ENCODE results near the gene SMYD3.

GRCh38 chr1:246434335-246434734 lies 72.7 kb downstream of the SMYD3 start:
- TF ChIP-seq, protein P1, sequence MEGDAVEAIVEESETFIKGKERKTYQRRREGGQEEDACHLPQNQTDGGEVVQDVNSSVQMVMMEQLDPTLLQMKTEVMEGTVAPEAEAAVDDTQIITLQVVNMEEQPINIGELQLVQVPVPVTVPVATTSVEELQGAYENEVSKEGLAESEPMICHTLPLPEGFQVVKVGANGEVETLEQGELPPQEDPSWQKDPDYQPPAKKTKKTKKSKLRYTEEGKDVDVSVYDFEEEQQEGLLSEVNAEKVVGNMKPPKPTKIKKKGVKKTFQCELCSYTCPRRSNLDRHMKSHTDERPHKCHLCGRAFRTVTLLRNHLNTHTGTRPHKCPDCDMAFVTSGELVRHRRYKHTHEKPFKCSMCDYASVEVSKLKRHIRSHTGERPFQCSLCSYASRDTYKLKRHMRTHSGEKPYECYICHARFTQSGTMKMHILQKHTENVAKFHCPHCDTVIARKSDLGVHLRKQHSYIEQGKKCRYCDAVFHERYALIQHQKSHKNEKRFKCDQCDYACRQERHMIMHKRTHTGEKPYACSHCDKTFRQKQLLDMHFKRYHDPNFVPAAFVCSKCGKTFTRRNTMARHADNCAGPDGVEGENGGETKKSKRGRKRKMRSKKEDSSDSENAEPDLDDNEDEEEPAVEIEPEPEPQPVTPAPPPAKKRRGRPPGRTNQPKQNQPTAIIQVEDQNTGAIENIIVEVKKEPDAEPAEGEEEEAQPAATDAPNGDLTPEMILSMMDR (conservative IDR thresholded peaks at IDR 0.05 in 1 of 2, IDR thresholded peaks at IDR 0.05 in 1 of 2; ENCODE audit: low read depth in 1 of 2, low read length in 2 of 2) = no peak
- TF ChIP-seq EZH2 (IDR thresholded peaks at IDR 0.05; ENCODE audit: low read length, missing control alignments) = no peak
